HCT116 (cell line): ENCODE results near the gene MRAP2. TPM values are rescaled to one million over a fixed set of nuclear protein-coding genes. Genes with fewer than 3 reads are reported as not detected.

Source experiments
- ATAC-seq: fragments of 200-7000 bp; cut with Tn5 transposase; 2 replicates; pipeline ENCODE4 v1.9.1; 2020; ENCODE audit warnings: mild to moderate bottlenecking, moderate library complexity
- BruUV-seq: library from RNA; stranded (reverse); fragments of 400-500 nt; replicated peaks from 2 replicates; lab custom pipeline; 2021; lab: Mats Ljungman, UMichigan
- CTCF ChIA-PET: fragments of 300-600 bp; sonication (Branson Sonifier 250); formaldehyde crosslinking; loops from one replicate; lab custom pipeline; 2021; ENCODE audit warnings: antibody characterized with exemption; lab: Charles Lee
- POLR2A ChIA-PET: fragments of 300-600, 350-600 bp; sonication (Branson Sonifier 250); formaldehyde crosslinking; loops from one replicate; lab custom pipeline; 2021; ENCODE audit warnings: antibody characterized with exemption; lab: Charles Lee
- RAD21 ChIA-PET, 2 experiments: fragments of 300-600 bp; sonication (Branson Sonifier 250); formaldehyde crosslinking; loops; one replicate each; lab custom pipeline; 2023; ENCODE audit warnings: low total read pairs in 2 of 2; ENCODE audit not compliant: uncharacterized antibody in 2 of 2, unreplicated experiment in 2 of 2, low non-redundant PET in 1 of 2; lab: Charles Lee
- DNase-seq: peaks from one replicate; pipeline ENCODE4 v3.0.0-alpha.2; 2010; ENCODE audit warnings: low read depth, low spot score
- H2AFZ ChIP-seq: fragments of 200-600 bp; shearing (Covaris generic), sonication (generic); 2 replicates; pipeline ENCODE4 v1.6.1; 2017; ENCODE audit warnings: low read depth, mixed run types, mixed read lengths, antibody characterized with exemption, low read length; ENCODE audit not compliant: poor library complexity, severe bottlenecking
- H3K27ac ChIP-seq: 2 replicates; pipeline ENCODE4 v1.5.1; 2012; ENCODE audit warnings: low read depth, low read length
- H3K27me3 ChIP-seq: fragments of 200-600 bp; sonication (generic); 2 replicates; pipeline ENCODE4 v1.6.1; 2016; ENCODE audit warnings: mixed run types, low read length, mixed read lengths; ENCODE audit not compliant: insufficient read depth
- H3K36me3 ChIP-seq, 2 experiments: fragments of 200-500 bp in 1 of 2; fragments of 200-600 bp in 1 of 2; sonication (Bioruptor generic) in 1 of 2; sonication (generic) in 1 of 2; 2 replicates each; pipeline versions ENCODE4 v1.5.1 to v1.6.1; 2014 to 2016; ENCODE audit warnings: low read length in 2 of 2, inconsistent platforms in 1 of 2, mixed read lengths in 1 of 2, mixed run types in 1 of 2; ENCODE audit not compliant: insufficient read depth in 2 of 2, control insufficient read depth in 1 of 2
- H3K4me1 ChIP-seq, 2 experiments: fragments of 200-600 bp in 1 of 2; sonication (generic) in 1 of 2; 2 replicates each; pipeline versions ENCODE4 v1.5.1 to v1.6.1; 2012 to 2017; ENCODE audit warnings: low read length in 2 of 2, inconsistent platforms in 1 of 2, mild to moderate bottlenecking in 1 of 2, mixed read lengths in 1 of 2, mixed run types in 1 of 2, moderate library complexity in 1 of 2; ENCODE audit not compliant: insufficient read depth in 2 of 2, control insufficient read depth in 1 of 2
- H3K4me2 ChIP-seq: fragments of 200-600 bp; sonication (generic); 2 replicates; pipeline ENCODE4 v1.6.1; 2017; ENCODE audit warnings: mixed run types, low read length, mixed read lengths
- H3K4me3 ChIP-seq, 2 experiments: fragments of 200-600 bp in 1 of 2; sonication (generic) in 1 of 2; replicated peaks in 1 of 2; 2 replicates each; pipeline ENCODE4 v1.5.1; 2011 to 2016; ENCODE audit warnings: low read length in 2 of 2, control low read depth in 1 of 2, low read depth in 1 of 2, mild to moderate bottlenecking in 1 of 2, mixed read lengths in 1 of 2, mixed run types in 1 of 2
- H3K79me2 ChIP-seq: fragments of 200-600 bp; sonication (generic); 2 replicates; pipeline ENCODE4 v1.6.1; 2017; ENCODE audit warnings: mild to moderate bottlenecking, mixed run types, low read length, moderate library complexity, mixed read lengths; ENCODE audit not compliant: insufficient read depth
- H3K9ac ChIP-seq: fragments of 200-600 bp; sonication (generic); 2 replicates; pipeline ENCODE4 v1.6.1; 2016; ENCODE audit warnings: low read length, mixed read lengths
- H3K9me2 ChIP-seq: fragments of 200-600 bp; sonication (generic), shearing (Covaris generic); 2 replicates; pipeline ENCODE4 v1.6.1; 2017; ENCODE audit warnings: mixed run types, mild to moderate bottlenecking, moderate library complexity; ENCODE audit not compliant: insufficient read depth
- H3K9me3 ChIP-seq, 2 experiments: fragments of 200-500 bp in 1 of 2; fragments of 200-600 bp in 1 of 2; sonication (Bioruptor generic) in 1 of 2; sonication (generic) in 1 of 2; 2 replicates each; pipeline ENCODE4 v1.6.1; 2014 to 2017; ENCODE audit warnings: low read length in 2 of 2, mixed read lengths in 2 of 2, inconsistent platforms in 1 of 2, low read depth in 1 of 2, mild to moderate bottlenecking in 1 of 2, mixed run types in 1 of 2, moderate library complexity in 1 of 2; ENCODE audit not compliant: control insufficient read depth in 1 of 2, insufficient read depth in 1 of 2
- H4K20me1 ChIP-seq: fragments of 200-600 bp; sonication (generic), shearing (Covaris generic); 2 replicates; pipeline ENCODE4 v1.6.1; 2017; ENCODE audit warnings: mixed run types, mild to moderate bottlenecking, moderate library complexity; ENCODE audit not compliant: insufficient read depth
- ATF3 ChIP-seq: IDR thresholded peaks from 2 replicates; pipeline ENCODE4 v1.6.1; 2012
- CTCF ChIP-seq, 3 experiments: fragments of 200-600 bp in 1 of 3; sonication (generic) in 1 of 3; IDR thresholded peaks in 2 of 3; conservative IDR thresholded peaks in 1 of 3; 2 replicates each; pipeline ENCODE4 v1.5.1; 2012 to 2017; ENCODE audit warnings: low read depth in 2 of 3, low read length in 2 of 3, antibody characterized with exemption in 1 of 3, borderline replicate concordance in 1 of 3, control low read depth in 1 of 3, mild to moderate bottlenecking in 1 of 3, mixed read lengths in 1 of 3, mixed run types in 1 of 3, moderate library complexity in 1 of 3; ENCODE audit not compliant: insufficient read depth in 1 of 3
- FOSL1 ChIP-seq: IDR thresholded peaks from 2 replicates; pipeline ENCODE4 v1.6.1; 2012; ENCODE audit warnings: low read depth
- RAD21 ChIP-seq: IDR thresholded peaks from 2 replicates; pipeline ENCODE4 v1.6.1; 2012; ENCODE audit warnings: low read depth, mild to moderate bottlenecking
- TCF7L2 ChIP-seq: IDR thresholded peaks from 2 replicates; pipeline ENCODE4 v1.7.0; 2011; ENCODE audit warnings: borderline replicate concordance, inconsistent platforms; ENCODE audit not compliant: insufficient read depth, insufficient read length; ENCODE audit errors: extremely low read depth
- ZBTB33 ChIP-seq: IDR thresholded peaks from 2 replicates; pipeline ENCODE4 v1.6.1; 2011; ENCODE audit warnings: mild to moderate bottlenecking, low read length, moderate library complexity; ENCODE audit not compliant: insufficient replicate concordance; ENCODE audit errors: extremely low read depth
- intact Hi-C: fragments of 100-400 bp; cut with micrococcal nuclease; formaldehyde crosslinking; loops from 2 replicates; pipeline ENCODE4 v1.10.0; 2022
- total RNA-seq: library from RNA; stranded (reverse); gene quantifications from one replicate; pipeline ENCODE4 v1.2.1, GENCODE V29; 2021; ENCODE audit not compliant: unreplicated experiment

Gene MRAP2
- total RNA-seq, 1 experiment from 2014 or later, result 1.4 TPM

GRCh38 chr6:84095156-84095555 lies 61.6 kb downstream of the MRAP2 start:
- no TSS peak for BruUV-seq
- POLR2A ChIA-PET, result no interaction called here
- Histone ChIP-seq H3K79me2 (no peaks in the 10 kb centered on the region), H3K9me2 (no peaks in the 10 kb centered on the region), H3K9me3 (no peaks in the 10 kb centered on the region), H2AFZ (no peak overlapping the region), H3K36me3 (no peaks in the 10 kb centered on the region), H4K20me1 (no peaks in the 10 kb centered on the region), H3K4me2 (no peak overlapping the region), H3K27me3 (no peaks in the 10 kb centered on the region), H3K4me3 (no peak overlapping the region), H3K4me1 (no peaks in the 10 kb centered on the region), H3K9ac (no peak overlapping the region), H3K27ac (no peak overlapping the region)
- no peak for TF ChIP-seq FOSL1
- TF ChIP-seq CTCF (IDR thresholded peaks at IDR 0.05 in 2 of 3, conservative IDR thresholded peaks at IDR 0.05 in 1 of 3; ENCODE audit: borderline replicate concordance in 1 of 3, insufficient read depth in 1 of 3, low read depth in 2 of 3, low read length in 2 of 3), result no peak
- TF ChIP-seq RAD21, result no peak
- TF ChIP-seq ZBTB33, result no peak
- no peak for TF ChIP-seq TCF7L2
- TF ChIP-seq ATF3, result no peak
- no peak for DNase-seq
- ATAC-seq, result no peak
- RAD21 ChIA-PET, result no interaction called here
- CTCF ChIA-PET, result no interaction called here
- intact Hi-C loops, result no loop called here
